HepG2 (cell line): ENCODE results near the gene FBF1. TPM values are rescaled to one million over a fixed set of nuclear protein-coding genes. Genes with fewer than 3 reads are reported as not detected.

Experiments
- ARNTL ChIP-seq: sonication (generic); formaldehyde crosslinking; IDR thresholded peaks from 2 replicates; pipeline ENCODE4 v1.4.0; 2020; ENCODE audit warnings: mild to moderate bottlenecking, missing genetic modification reagents
- CBX2 ChIP-seq, 2 experiments: fragments of 200-600 bp in 1 of 2; sonication (generic); formaldehyde crosslinking in 1 of 2; IDR thresholded peaks; 2 replicates each; pipeline versions ENCODE4 v1.7.0 to v1.8.1; 2018 to 2022; ENCODE audit warnings: low read depth in 2 of 2, low read length in 1 of 2, mild to moderate bottlenecking in 1 of 2, missing genetic modification reagents in 1 of 2
- DBP ChIP-seq: sonication (generic); formaldehyde crosslinking; IDR thresholded peaks from 2 replicates; pipeline ENCODE4 v1.4.0; 2020; ENCODE audit warnings: missing genetic modification reagents; ENCODE audit errors: not compliant biosample characterization
- ETV5 ChIP-seq: IDR thresholded peaks from 2 replicates; pipeline ENCODE4 v1.6.1; 2018; ENCODE audit warnings: missing biosample characterization, missing genetic modification reagents, inconsistent platforms, borderline replicate concordance
- FOXK1 ChIP-seq: sonication (generic); formaldehyde crosslinking; IDR thresholded peaks from 2 replicates; pipeline ENCODE4 v1.4.0; 2020; ENCODE audit warnings: low read depth, missing genetic modification reagents, borderline replicate concordance
- HDAC2 ChIP-seq: sonication (generic); formaldehyde crosslinking; IDR thresholded peaks from 2 replicates; pipeline ENCODE4 v1.4.0; 2020; ENCODE audit warnings: missing genetic modification reagents
- HOXA3 ChIP-seq: sonication (generic); formaldehyde crosslinking; IDR thresholded peaks from 2 replicates; pipeline ENCODE4 v1.5.0; 2020; ENCODE audit warnings: missing genetic modification reagents
- IRF1 ChIP-seq: sonication (generic); formaldehyde crosslinking; IDR thresholded peaks from 2 replicates; pipeline ENCODE4 v1.4.0; 2020; ENCODE audit warnings: low read depth, mild to moderate bottlenecking, missing genetic modification reagents
- JUN ChIP-seq: sonication (generic); formaldehyde crosslinking; IDR thresholded peaks from 2 replicates; pipeline ENCODE4 v1.4.0; 2020; ENCODE audit warnings: mild to moderate bottlenecking, missing genetic modification reagents
- JUND ChIP-seq: sonication (generic); formaldehyde crosslinking; IDR thresholded peaks from 2 replicates; pipeline ENCODE4 v1.8.0; 2022; ENCODE audit warnings: mild to moderate bottlenecking, missing genetic modification reagents
- KAT2B ChIP-seq: fragments of 150-350 bp; IDR thresholded peaks from 2 replicates; pipeline ENCODE4 v1.6.1; 2014; ENCODE audit warnings: low read depth, low read length, borderline replicate concordance
- KDM2A ChIP-seq: sonication (generic); formaldehyde crosslinking; IDR thresholded peaks from 2 replicates; pipeline ENCODE4 v1.4.0; 2020; ENCODE audit warnings: low read depth, missing genetic modification reagents, borderline replicate concordance
- MIER3 ChIP-seq: IDR thresholded peaks from 2 replicates; pipeline ENCODE4 v1.6.1; 2016; ENCODE audit warnings: missing compliant biosample characterization, borderline replicate concordance
- MLLT10 ChIP-seq: sonication (generic); formaldehyde crosslinking; IDR thresholded peaks from 2 replicates; pipeline ENCODE4 v1.4.0; 2020; ENCODE audit warnings: missing genetic modification reagents
- PRDM4 ChIP-seq: sonication (generic); formaldehyde crosslinking; IDR thresholded peaks from 2 replicates; pipeline ENCODE4 v1.9.0; 2021; ENCODE audit warnings: missing genetic modification reagents, borderline replicate concordance
- REXO4 ChIP-seq: sonication (generic); formaldehyde crosslinking; IDR thresholded peaks from 2 replicates; pipeline ENCODE4 v1.8.0; 2022; ENCODE audit warnings: missing genetic modification reagents, mild to moderate bottlenecking, borderline replicate concordance
- SMAD3 ChIP-seq: sonication (generic); formaldehyde crosslinking; IDR thresholded peaks from 2 replicates; pipeline ENCODE4 v1.4.0; 2020; ENCODE audit warnings: missing genetic modification reagents
- SRSF1 ChIP-seq: fragments of 200-400 bp; formaldehyde crosslinking; optimal IDR thresholded peaks from 2 replicates; pipeline ENCODE3; 2017; ENCODE audit warnings: mild to moderate bottlenecking, low read depth, low read length, moderate library complexity
- SSRP1 ChIP-seq: IDR thresholded peaks from 2 replicates; pipeline ENCODE4 v1.6.1; 2016; ENCODE audit warnings: control low read depth
- THRA ChIP-seq: sonication (generic); formaldehyde crosslinking; IDR thresholded peaks from 2 replicates; pipeline ENCODE4 v1.4.0; 2020; ENCODE audit warnings: missing genetic modification reagents, borderline replicate concordance
- ZBTB25 ChIP-seq: IDR thresholded peaks from 2 replicates; pipeline ENCODE4 v1.6.1; 2018; ENCODE audit warnings: missing genetic modification reagents
- ZNF17 ChIP-seq: sonication (generic); formaldehyde crosslinking; IDR thresholded peaks from 2 replicates; pipeline ENCODE4 v1.5.0; 2020; ENCODE audit warnings: mild to moderate bottlenecking, missing genetic modification reagents
- ZNF564 ChIP-seq: sonication (generic); formaldehyde crosslinking; IDR thresholded peaks from 2 replicates; pipeline ENCODE4 v1.8.1; 2023; ENCODE audit warnings: mild to moderate bottlenecking, missing genetic modification reagents
- ZSCAN22 ChIP-seq: sonication (generic); formaldehyde crosslinking; IDR thresholded peaks from 2 replicates; pipeline ENCODE4 v1.4.0; 2020; ENCODE audit warnings: mild to moderate bottlenecking, missing genetic modification reagents
- polyA plus RNA-seq, 8 experiments: library from polyadenylated mRNA; depleted of rRNA in 3 of 8; stranded (reverse) in 7 of 8; unstranded in 1 of 8; fragments of >200 nt; fragmentation: Illumina TruSeq in 4 of 8; extraction: Trizol in 4 of 8; gene quantifications; 2 replicates each; pipeline versions ENCODE4 v1.2.1 to v1.2.3, GENCODE V29; 2011 to 2016; ENCODE audit warnings: low read depth in 4 of 8, missing spikeins in 1 of 8, mixed read lengths in 1 of 8; ENCODE audit not compliant: insufficient read depth in 1 of 8
- total RNA-seq, 5 experiments: library from RNA; depleted of rRNA; stranded (reverse); fragments of >200 nt; fragmentation: Illumina TruSeq; extraction: Trizol; gene quantifications; 2 replicates each; pipeline ENCODE4 v1.2.3, GENCODE V29; 2016; ENCODE audit warnings: low read depth in 1 of 5

FBF1 gene
- total and polyA plus RNA-seq, 2 of the 13 experiments (the other 11 are each of a cell fraction or from before 2014, with no cell fraction given), result 2.4 to 8.1 TPM

- 0 out of 2 replicates have a peak, but pooled peaks have one; percentile 74 for TF ChIP-seq IRF1 (CRISPR knock-in tag)
- TF ChIP-seq DBP, result peak; percentile 57
- no peak for TF ChIP-seq SRSF1
- no peak for TF ChIP-seq ZNF564 (CRISPR knock-in tag)
- TF ChIP-seq ZNF17 (CRISPR knock-in tag), result no peak
- no peak for TF ChIP-seq CBX2 (IDR thresholded peaks at IDR 0.05; ENCODE audit: low read depth, low read length)
- TF ChIP-seq CBX2 (CRISPR knock-in tag; IDR thresholded peaks at IDR 0.05; ENCODE audit: low read depth), result no peak
- no peak for TF ChIP-seq ARNTL
- TF ChIP-seq SMAD3 (CRISPR knock-in tag), result no peak
- no peak for TF ChIP-seq MIER3 (CRISPR knock-in tag)
- no peak for TF ChIP-seq PRDM4 (CRISPR knock-in tag)
- TF ChIP-seq KAT2B, result no peak
- no peak for TF ChIP-seq ETV5 (CRISPR knock-in tag)
- TF ChIP-seq MLLT10 (CRISPR knock-in tag), result 0 out of 2 replicates have a peak, but pooled peaks have one; percentile 12
- no peak for TF ChIP-seq FOXK1 (CRISPR knock-in tag)
- TF ChIP-seq KDM2A (CRISPR knock-in tag), result peak; percentile 65
- TF ChIP-seq ZSCAN22 (CRISPR knock-in tag), result peak; percentile 9; the same call in 1 of the 2 replicates
- TF ChIP-seq SSRP1, result no peak
- 0 out of 2 replicates have a peak, but pooled peaks have one; percentile 7 for TF ChIP-seq ZBTB25 (CRISPR knock-in tag)
- TF ChIP-seq HDAC2 (CRISPR knock-in tag), result no peak
- no peak; the same call in 1 of the 2 replicates for TF ChIP-seq JUN (CRISPR knock-in tag)
- peak; percentile 40 for TF ChIP-seq THRA (CRISPR knock-in tag)
- TF ChIP-seq HOXA3 (CRISPR knock-in tag), result peak; percentile 71
- TF ChIP-seq REXO4 (CRISPR knock-in tag), result no peak
- TF ChIP-seq JUND (CRISPR knock-in tag), result no peak
Measured at GRCh38 chr17:75877752-75878173, 63.1 kb downstream of the FBF1 start (continued).
